Measurements from ENCODE around the gene SLC25A25.
"Not testable (repeated sequence)": the region's sequence is repeated elsewhere in the genome, so short reads cannot be mapped to it uniquely, and the experiment has no call there.

Gene SLC25A25

GRCh38 chr9:128127990-128128835 is 60.2 kb downstream of the SLC25A25 start:
- peak; percentile 92 for DNase-seq

GRCh38 chr9:128128836-128129590 is 61.0 kb downstream of the SLC25A25 start:
- no peak for DNase-seq

- DNase-seq = not testable (repeated sequence)
These were observed 62.1 kb downstream of the SLC25A25 start for GRCh38 chr9:128129976-128130590.

GRCh38 chr9:128130651-128131050 is 62.6 kb downstream of the SLC25A25 start:
- not testable (repeated sequence) for DNase-seq

- not testable (repeated sequence) for DNase-seq
These were observed 63.3 kb downstream of the SLC25A25 start for GRCh38 chr9:128131346-128131745.

GRCh38 chr9:128132139-128132538 is 64.1 kb downstream of the SLC25A25 start:
- not testable (repeated sequence) for DNase-seq

GRCh38 chr9:128135561-128135960 is 67.5 kb downstream of the SLC25A25 start:
- DNase-seq = not testable (repeated sequence)

- peak; percentile 88 for DNase-seq
These were observed 69.1 kb downstream of the SLC25A25 start for GRCh38 chr9:128136816-128137793.

- no peak for DNase-seq
These were observed 70.0 kb downstream of the SLC25A25 start for GRCh38 chr9:128138001-128138400.

- no peak for DNase-seq
These were observed 71.6 kb downstream of the SLC25A25 start for GRCh38 chr9:128139621-128140020.

- no peak for DNase-seq
These were observed 73.6 kb downstream of the SLC25A25 start for GRCh38 chr9:128141604-128142003.

GRCh38 chr9:128142061-128142460 is 74.0 kb downstream of the SLC25A25 start:
- DNase-seq = no peak

GRCh38 chr9:128142596-128142995 is 74.6 kb downstream of the SLC25A25 start:
- DNase-seq = no peak

GRCh38 chr9:128143525-128144238 is 75.7 kb downstream of the SLC25A25 start:
- no peak for DNase-seq

GRCh38 chr9:128144239-128145181 is 76.5 kb downstream of the SLC25A25 start:
- DNase-seq = no peak

- no peak for DNase-seq
These were observed 77.5 kb downstream of the SLC25A25 start for GRCh38 chr9:128145536-128145935.

GRCh38 chr9:128145951-128146351 is 77.9 kb downstream of the SLC25A25 start:
- DNase-seq = no peak

- DNase-seq = no peak
These were observed 78.6 kb downstream of the SLC25A25 start for GRCh38 chr9:128146591-128147120.

- no peak for DNase-seq
These were observed 80.5 kb downstream of the SLC25A25 start for GRCh38 chr9:128148509-128149000.

Measured in EL (cell line).